ENCODE results near the gene PALMD.

The PALMD gene

GRCh38 chr1:99608058-99608457, 37.9 kb upstream of the PALMD start:
- in situ Hi-C loops (cut with HindIII; ENCODE audit: low pct_ligation_motif_present, low sequenced_read_pairs), result no loop called here
- no peak for TF ChIP-seq CTCF (IDR thresholded peaks at IDR 0.05; ENCODE audit: low read depth, low read length, missing control alignments)
- DNase-seq, result no peak

GRCh38 chr1:99613716-99614115, 32.2 kb upstream of the PALMD start:
- DNase-seq, result peak; percentile 22
- H3K36me3 ChIP-seq (replicated peaks), result no peaks in the 10 kb centered on the region
- no peak overlapping the region for H3K4me3 ChIP-seq (ENCODE audit: low read depth, low read length)
- no peak for TF ChIP-seq CTCF (IDR thresholded peaks at IDR 0.05; ENCODE audit: low read depth, low read length, missing control alignments)
- no peaks in the 10 kb centered on the region for H3K27me3 ChIP-seq (replicated peaks)
- no peak overlapping the region for H3K27ac ChIP-seq
- in situ Hi-C loops (cut with HindIII; ENCODE audit: low pct_ligation_motif_present, low sequenced_read_pairs), result no loop called here

More at GRCh38 chr1:99608058-99608457, 37.9 kb upstream of the PALMD start:
- Histone ChIP-seq H3K36me3 (replicated peaks) (no peaks in the 10 kb centered on the region), H3K27ac (no peak overlapping the region), H3K4me3 (ENCODE audit: low read depth, low read length) (no peak overlapping the region), H3K27me3 (replicated peaks) (no peaks in the 10 kb centered on the region)

GRCh38 chr1:99614728-99615127, 31.2 kb upstream of the PALMD start:
- TF ChIP-seq CTCF (IDR thresholded peaks at IDR 0.05; ENCODE audit: low read depth, low read length, missing control alignments), result no peak
- no peak for DNase-seq
- in situ Hi-C loops (cut with HindIII; ENCODE audit: low pct_ligation_motif_present, low sequenced_read_pairs), result no loop called here
- Histone ChIP-seq H3K4me3 (ENCODE audit: low read depth, low read length) (no peak overlapping the region), H3K27me3 (replicated peaks) (no peaks in the 10 kb centered on the region), H3K36me3 (replicated peaks) (no peaks in the 10 kb centered on the region), H3K27ac (no peak overlapping the region)

GRCh38 chr1:99619583-99619982, 26.3 kb upstream of the PALMD start:
- TF ChIP-seq CTCF (IDR thresholded peaks at IDR 0.05; ENCODE audit: low read depth, low read length, missing control alignments), result no peak
- no peak overlapping the region for H3K27ac ChIP-seq
- no peaks in the 10 kb centered on the region for H3K27me3 ChIP-seq (replicated peaks)
- no peaks in the 10 kb centered on the region for H3K36me3 ChIP-seq (replicated peaks)
- H3K4me3 ChIP-seq (ENCODE audit: low read depth, low read length), result no peak overlapping the region
- in situ Hi-C loops (cut with HindIII; ENCODE audit: low pct_ligation_motif_present, low sequenced_read_pairs), result no loop called here
- no peak for DNase-seq

GRCh38 chr1:99621340-99621901, 24.5 kb upstream of the PALMD start:
- in situ Hi-C loops (cut with HindIII; ENCODE audit: low pct_ligation_motif_present, low sequenced_read_pairs), result no loop called here
- Histone ChIP-seq H3K4me3 (ENCODE audit: low read depth, low read length) (no peak overlapping the region), H3K27ac (peak overlapping the region; percentile 23), H3K36me3 (replicated peaks) (no peaks in the 10 kb centered on the region), H3K27me3 (replicated peaks) (no peaks in the 10 kb centered on the region)
- DNase-seq, result peak; percentile 56
- no peak for TF ChIP-seq CTCF (IDR thresholded peaks at IDR 0.05; ENCODE audit: low read depth, low read length, missing control alignments)

GRCh38 chr1:99622702-99623347, 23.1 kb upstream of the PALMD start:
- in situ Hi-C loops (cut with HindIII; ENCODE audit: low pct_ligation_motif_present, low sequenced_read_pairs), result no loop called here
- H3K27ac ChIP-seq, result no peak overlapping the region
- H3K27me3 ChIP-seq (replicated peaks), result no peaks in the 10 kb centered on the region
- DNase-seq, result no peak
- no peaks in the 10 kb centered on the region for H3K36me3 ChIP-seq (replicated peaks)
- no peak overlapping the region for H3K4me3 ChIP-seq (ENCODE audit: low read depth, low read length)
- TF ChIP-seq CTCF (IDR thresholded peaks at IDR 0.05; ENCODE audit: low read depth, low read length, missing control alignments), result no peak
